H9 (cell line): Measurements from ENCODE around the gene DNAH8. TPM values are rescaled to one million over a fixed set of nuclear protein-coding genes. Genes with fewer than 3 reads are reported as not detected.

Experiments
- DNase-seq: peaks from one replicate; pipeline ENCODE4 v3.0.0-alpha.2; 2017
- H2AFZ ChIP-seq: one replicate; pipeline ENCODE4 v1.6.1; 2013; ENCODE audit warnings: mild to moderate bottlenecking, low read length, control low read depth, moderate library complexity
- H2AK5ac ChIP-seq: 2 replicates; pipeline ENCODE4 v1.6.1; 2013; ENCODE audit warnings: low read length, control low read depth, mixed read lengths; ENCODE audit not compliant: insufficient read length
- H2BK120ac ChIP-seq: one replicate; pipeline ENCODE4 v1.6.1; 2013; ENCODE audit warnings: low read depth, mild to moderate bottlenecking, low read length, control low read depth, inconsistent platforms; ENCODE audit not compliant: poor library complexity, severe bottlenecking
- H2BK12ac ChIP-seq: 2 replicates; pipeline ENCODE4 v1.6.1; 2013; ENCODE audit warnings: low read length, control low read depth, mixed read lengths, low read depth; ENCODE audit not compliant: insufficient read length
- H2BK15ac ChIP-seq: 2 replicates; pipeline ENCODE4 v1.6.1; 2013; ENCODE audit warnings: low read depth, low read length, control low read depth
- H2BK20ac ChIP-seq: one replicate; pipeline ENCODE4 v1.6.1; 2013; ENCODE audit warnings: low read depth, mild to moderate bottlenecking, low read length, control low read depth, inconsistent platforms; ENCODE audit not compliant: poor library complexity, severe bottlenecking
- H2BK5ac ChIP-seq: 2 replicates; pipeline ENCODE4 v1.6.1; 2013; ENCODE audit warnings: low read length, control low read depth, mixed read lengths; ENCODE audit not compliant: insufficient read length
- H3K14ac ChIP-seq: 2 replicates; pipeline ENCODE4 v1.6.1; 2013; ENCODE audit warnings: low read length, control low read depth; ENCODE audit not compliant: insufficient read depth
- H3K18ac ChIP-seq: 2 replicates; pipeline ENCODE4 v1.6.1; 2013; ENCODE audit warnings: low read depth, mild to moderate bottlenecking, mixed read lengths, low read length, control low read depth; ENCODE audit not compliant: insufficient read length
- H3K23ac ChIP-seq: 2 replicates; pipeline ENCODE4 v1.6.1; 2013; ENCODE audit warnings: low read length, control low read depth, mixed read lengths, low read depth; ENCODE audit not compliant: insufficient read length
- H3K23me2 ChIP-seq: 2 replicates; pipeline ENCODE4 v1.6.1; 2013; ENCODE audit warnings: low read depth, mild to moderate bottlenecking, mixed read lengths, low read length, control low read depth; ENCODE audit not compliant: insufficient read length, poor library complexity, severe bottlenecking
- H3K27ac ChIP-seq: 2 replicates; pipeline ENCODE4 v1.5.1; 2013; ENCODE audit warnings: low read length, control low read depth, mixed read lengths, low read depth; ENCODE audit not compliant: insufficient read length
- H3K27me3 ChIP-seq: 2 replicates; pipeline ENCODE4 v1.6.1; 2013; ENCODE audit warnings: low read length, control low read depth, inconsistent platforms; ENCODE audit not compliant: insufficient read depth
- H3K4ac ChIP-seq: 2 replicates; pipeline ENCODE4 v1.6.1; 2013; ENCODE audit warnings: low read depth, mild to moderate bottlenecking, control low read depth, inconsistent platforms, low read length, moderate library complexity
- H3K4me1 ChIP-seq: 2 replicates; pipeline ENCODE4 v1.6.1; 2013; ENCODE audit warnings: low read length, control low read depth, inconsistent platforms; ENCODE audit not compliant: insufficient read depth
- H3K4me2 ChIP-seq: 2 replicates; pipeline ENCODE4 v1.6.1; 2013; ENCODE audit warnings: low read length, control low read depth, mixed read lengths; ENCODE audit not compliant: insufficient read length, insufficient read depth
- H3K56ac ChIP-seq: 2 replicates; pipeline ENCODE4 v1.6.1; 2013; ENCODE audit warnings: low read depth, mild to moderate bottlenecking, mixed read lengths, low read length, control low read depth; ENCODE audit not compliant: insufficient read length
- H3K79me1 ChIP-seq: 2 replicates; pipeline ENCODE4 v1.6.1; 2013; ENCODE audit warnings: low read depth, mild to moderate bottlenecking, moderate library complexity, low read length, control low read depth, inconsistent platforms; ENCODE audit not compliant: insufficient read depth, poor library complexity, severe bottlenecking
- H3K79me2 ChIP-seq: 2 replicates; pipeline ENCODE4 v1.6.1; 2013; ENCODE audit warnings: low read length, control low read depth, inconsistent platforms; ENCODE audit not compliant: insufficient read depth
- H3K9ac ChIP-seq: 2 replicates; pipeline ENCODE4 v1.6.1; 2013; ENCODE audit warnings: low read length, control low read depth, mixed read lengths; ENCODE audit not compliant: insufficient read length; ENCODE audit errors: extremely low read depth
- H3K9me3 ChIP-seq: one replicate; pipeline ENCODE4 v1.6.1; 2013; ENCODE audit warnings: low read depth, low read length, inconsistent platforms; ENCODE audit not compliant: control insufficient read depth
- H3T11ph ChIP-seq: one replicate; pipeline ENCODE4 v1.6.1; 2013; ENCODE audit warnings: mild to moderate bottlenecking, low read length, control low read depth, inconsistent platforms
- H4K20me1 ChIP-seq: one replicate; pipeline ENCODE4 v1.6.1; 2013; ENCODE audit not compliant: control insufficient read depth, insufficient read length, insufficient read depth
- H4K5ac ChIP-seq: 2 replicates; pipeline ENCODE4 v1.6.1; 2013; ENCODE audit warnings: low read depth, mild to moderate bottlenecking, mixed read lengths, low read length, control low read depth; ENCODE audit not compliant: insufficient read length
- H4K8ac ChIP-seq: replicated peaks from 2 replicates; pipeline ENCODE4 v1.6.1; 2013; ENCODE audit warnings: low read length, control low read depth, mixed read lengths, low read depth; ENCODE audit not compliant: insufficient read length
- H4K91ac ChIP-seq: 2 replicates; pipeline ENCODE4 v1.6.1; 2013; ENCODE audit warnings: low read depth, mild to moderate bottlenecking, moderate library complexity, mixed read lengths, low read length, control low read depth; ENCODE audit not compliant: insufficient read length
- H3K27ac Mint-ChIP-seq, 3 experiments: 2 replicates in 2 of 3; 3 replicates in 1 of 3; pipeline ENCODE4 v1.8.0; 2020 to 2021; ENCODE audit warnings: mixed read lengths in 3 of 3, mild to moderate bottlenecking in 1 of 3, moderate library complexity in 1 of 3
- H3K27me3 Mint-ChIP-seq: 2 replicates; pipeline ENCODE4 v1.8.0; 2021; ENCODE audit warnings: low read depth, mild to moderate bottlenecking, moderate library complexity, mixed read lengths
- H3K36me3 Mint-ChIP-seq, 3 experiments: 2 replicates in 2 of 3; 3 replicates in 1 of 3; pipeline ENCODE4 v1.8.0; 2020 to 2021; ENCODE audit warnings: low read depth in 3 of 3, mixed read lengths in 3 of 3; ENCODE audit not compliant: insufficient read depth in 1 of 3
- H3K4me1 Mint-ChIP-seq, 2 experiments: 2 replicates each; pipeline ENCODE4 v1.8.0; 2020; ENCODE audit warnings: mixed read lengths in 2 of 2
- H3K4me3 Mint-ChIP-seq, 2 experiments: 2 replicates in 1 of 2; 3 replicates in 1 of 2; pipeline ENCODE4 v1.8.0; 2020 to 2021; ENCODE audit warnings: mild to moderate bottlenecking in 2 of 2, mixed read lengths in 2 of 2, moderate library complexity in 1 of 2
- H3K9me3 Mint-ChIP-seq, 2 experiments: 2 replicates in 1 of 2; 3 replicates in 1 of 2; pipeline ENCODE4 v1.8.0; 2020; ENCODE audit warnings: mild to moderate bottlenecking in 2 of 2, mixed read lengths in 2 of 2, moderate library complexity in 1 of 2
- WGBS: extraction: QIAGEN DNeasy Blood & Tissue Kit; methylation state at CpG from one replicate; pipeline ENCODE4 v1.1.7; 2013; ENCODE audit warnings: missing lambda C conversion rate, low lambda C conversion rate, mixed read lengths; ENCODE audit not compliant: insufficient read length; ENCODE audit errors: extremely low coverage; 5-methylcytosine and 5-hydroxymethylcytosine counted together
- total RNA-seq: library from RNA; stranded (reverse); gene quantifications from 2 replicates; pipeline ENCODE4 v1.2.1, GENCODE V29; 2021
- TF ChIP-seq, protein P1 (sequence below): fragments of 200-600 bp; sonication (generic); conservative IDR thresholded peaks from 3 replicates; pipeline ENCODE4 v1.8.0; 2021; ENCODE audit warnings: antibody characterized with exemption, mild to moderate bottlenecking

The DNAH8 gene
- total RNA-seq, 1 experiment from 2014 or later, result not detected

DNA sequence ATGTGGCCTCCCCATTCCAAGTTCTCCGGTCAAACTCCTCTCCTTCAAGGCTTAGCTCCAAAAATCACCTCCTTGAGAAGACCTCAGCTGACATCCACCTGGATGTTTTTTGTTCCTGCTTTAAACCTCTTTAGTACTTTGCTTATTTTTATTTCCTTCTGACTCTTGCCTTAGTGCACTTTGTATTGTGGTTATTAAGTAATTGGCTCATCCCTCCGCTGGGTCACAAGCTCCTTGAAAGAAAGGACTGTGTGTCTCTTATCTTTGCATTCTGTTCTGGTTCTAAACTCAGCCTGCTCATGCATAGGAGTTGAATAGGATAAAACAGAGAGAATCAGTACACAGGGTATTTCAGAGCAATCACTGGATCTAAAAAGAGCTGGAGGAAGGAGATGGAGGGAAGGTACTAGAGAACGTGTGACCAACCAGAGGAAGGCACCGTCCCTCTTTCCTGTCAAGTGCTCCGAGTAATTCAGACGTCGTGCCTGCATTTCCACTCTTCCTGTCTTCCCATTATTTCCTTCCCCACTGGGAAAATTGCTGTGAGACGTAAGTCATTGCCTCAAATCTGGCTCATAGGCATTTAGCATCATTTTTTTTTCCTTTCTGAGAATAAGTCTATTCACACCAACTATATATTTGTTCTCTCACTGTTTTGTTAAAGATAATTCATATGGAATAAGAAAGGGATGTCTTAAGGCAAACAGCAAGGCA is 273.8 kb downstream of the DNAH8 start:
- Histone ChIP-seq H3K56ac (no peak overlapping the region), H2AFZ (no peak overlapping the region), H3K23ac (no peak overlapping the region), H2AK5ac (no peak overlapping the region), H4K20me1 (no peaks in the 10 kb centered on the region), H2BK5ac (no peak overlapping the region), H3K4me1 (no peaks in the 10 kb centered on the region), H3T11ph (no peak overlapping the region), H3K9me3 (no peaks in the 10 kb centered on the region), H2BK120ac (no peak overlapping the region), H4K8ac (no peak overlapping the region), H3K79me2 (0 out of 2 replicates have a peak, but pooled peaks cover 1% of the 10 kb centered on the region), H2BK12ac (no peak overlapping the region), H4K5ac (no peak overlapping the region), H2BK20ac (no peak overlapping the region), H4K91ac (no peak overlapping the region), H3K23me2 (no peaks in the 10 kb centered on the region), H2BK15ac (no peak overlapping the region), H3K9ac (no peak overlapping the region), H3K27me3 (no peaks in the 10 kb centered on the region), H3K27ac (no peak overlapping the region), H3K18ac (no peak overlapping the region), H3K14ac (no peak overlapping the region), H3K4ac (no peak overlapping the region), H3K4me2 (no peak overlapping the region), H3K79me1 (no peaks in the 10 kb centered on the region)
- Mint-ChIP-seq H3K9me3 (no peaks in the 10 kb centered on the region), H3K27ac (no peak overlapping the region), H3K27me3 (peaks cover 12% of the 10 kb centered on the region), H3K4me1 (peaks cover 5 to 10% of the 10 kb centered on the region in 2 experiments), H3K36me3 (no peaks in the 10 kb centered on the region), H3K4me3 (no peak overlapping the region)
- no peak for DNase-seq
- WGBS, result no CpG with 5 or more reads among the region's 8 CpGs
- TF ChIP-seq, protein P1, sequence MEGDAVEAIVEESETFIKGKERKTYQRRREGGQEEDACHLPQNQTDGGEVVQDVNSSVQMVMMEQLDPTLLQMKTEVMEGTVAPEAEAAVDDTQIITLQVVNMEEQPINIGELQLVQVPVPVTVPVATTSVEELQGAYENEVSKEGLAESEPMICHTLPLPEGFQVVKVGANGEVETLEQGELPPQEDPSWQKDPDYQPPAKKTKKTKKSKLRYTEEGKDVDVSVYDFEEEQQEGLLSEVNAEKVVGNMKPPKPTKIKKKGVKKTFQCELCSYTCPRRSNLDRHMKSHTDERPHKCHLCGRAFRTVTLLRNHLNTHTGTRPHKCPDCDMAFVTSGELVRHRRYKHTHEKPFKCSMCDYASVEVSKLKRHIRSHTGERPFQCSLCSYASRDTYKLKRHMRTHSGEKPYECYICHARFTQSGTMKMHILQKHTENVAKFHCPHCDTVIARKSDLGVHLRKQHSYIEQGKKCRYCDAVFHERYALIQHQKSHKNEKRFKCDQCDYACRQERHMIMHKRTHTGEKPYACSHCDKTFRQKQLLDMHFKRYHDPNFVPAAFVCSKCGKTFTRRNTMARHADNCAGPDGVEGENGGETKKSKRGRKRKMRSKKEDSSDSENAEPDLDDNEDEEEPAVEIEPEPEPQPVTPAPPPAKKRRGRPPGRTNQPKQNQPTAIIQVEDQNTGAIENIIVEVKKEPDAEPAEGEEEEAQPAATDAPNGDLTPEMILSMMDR, result no peak
